HS-27A (cell line): ENCODE data around the gene LHPP.

Experiments
- DNase-seq: peaks from one replicate; pipeline ENCODE4 v3.0.0-alpha.2; 2012; ENCODE audit warnings: low read depth, missing footprints

Gene LHPP

GRCh38 chr10:124447751-124448466 lies 13.7 kb upstream of the LHPP start:
- no peak for DNase-seq

- no peak for DNase-seq
These were observed 12.9 kb upstream of the LHPP start for GRCh38 chr10:124448696-124449169.

- no peak for DNase-seq
These were observed 12.2 kb upstream of the LHPP start for GRCh38 chr10:124449170-124450011.

- no peak for DNase-seq
These were observed 11.4 kb upstream of the LHPP start, which contains the start of gene NKX1-2 for GRCh38 chr10:124450012-124450782. TSS of gene NKX1-2 (minus strand) at chr10:124450035. CDS start at chr10:124449943, 92 bp downstream.

GRCh38 chr10:124450783-124451057 lies 10.9 kb upstream of the LHPP start:
- no peak for DNase-seq

GRCh38 chr10:124451276-124451675 lies 10.3 kb upstream of the LHPP start:
- no peak for DNase-seq

- DNase-seq: no peak
These were observed 7.5 kb upstream of the LHPP start for GRCh38 chr10:124453960-124454610.

- DNase-seq: no peak
These were observed 6.2 kb upstream of the LHPP start for GRCh38 chr10:124455441-124455840.

GRCh38 chr10:124458473-124458872 lies 3.1 kb upstream of the LHPP start:
- DNase-seq: no peak

- DNase-seq: no peak
These were observed 2.7 kb upstream of the LHPP start for GRCh38 chr10:124458889-124459288.

- no peak for DNase-seq
These were observed 2.2 kb upstream of the LHPP start for GRCh38 chr10:124459395-124459794.

- DNase-seq: no peak
These were observed 1.5 kb upstream of the LHPP start for GRCh38 chr10:124460144-124460543.

- no peak for DNase-seq
These were observed 699 bp downstream of the LHPP start for GRCh38 chr10:124462348-124462695.

GRCh38 chr10:124464028-124464965 lies 2.7 kb downstream of the LHPP start:
- DNase-seq: no peak

- no peak for DNase-seq
These were observed 3.6 kb downstream of the LHPP start for GRCh38 chr10:124465003-124465776.

- no peak for DNase-seq
These were observed 4.3 kb downstream of the LHPP start for GRCh38 chr10:124465777-124466488.

- DNase-seq: no peak
These were observed 5.5 kb downstream of the LHPP start for GRCh38 chr10:124467165-124467564.

GRCh38 chr10:124468624-124469023 lies 7.0 kb downstream of the LHPP start:
- no peak for DNase-seq

GRCh38 chr10:124469956-124470484 lies 8.4 kb downstream of the LHPP start:
- DNase-seq: no peak
